ENCODE data around the gene RPL7A. TPM values are rescaled to one million over a fixed set of nuclear protein-coding genes. Genes with fewer than 3 reads are reported as not detected.

The RPL7A gene
- total RNA-seq, 1 experiment from 2014 or later = 2,747 TPM

- ATAC-seq = peak; percentile 93
- peaks cover 18% of the 10 kb centered on the region for H3K27me3 Mint-ChIP-seq (ENCODE audit: low read depth)
- no peak overlapping the region for H3K27ac Mint-ChIP-seq
- H3K4me3 Mint-ChIP-seq = no peak overlapping the region
- peaks cover 26% of the 10 kb centered on the region for H3K9me3 Mint-ChIP-seq
- DNase-seq (ENCODE audit: low spot score) = peak; percentile 35
- POLR2A ChIA-PET = no interaction called here
- TF ChIP-seq GTF2I (CRISPR knock-in tag; conservative IDR thresholded peaks at IDR 0.05) (no peak), NR3C1 (CRISPR knock-in tag; conservative IDR thresholded peaks at IDR 0.05; ENCODE audit: low read depth) (no peak), TP53 (CRISPR knock-in tag; IDR thresholded peaks at IDR 0.05) (no peak), ZNF416 (CRISPR knock-in tag; IDR thresholded peaks at IDR 0.05) (no peak), ZNF425 (CRISPR knock-in tag; conservative IDR thresholded peaks at IDR 0.05) (no peak), E2F1 (CRISPR knock-in tag; IDR thresholded peaks at IDR 0.05) (no peak), CREB1 (CRISPR knock-in tag; IDR thresholded peaks at IDR 0.05) (no peak)
- TF ChIP-seq, protein P1, sequence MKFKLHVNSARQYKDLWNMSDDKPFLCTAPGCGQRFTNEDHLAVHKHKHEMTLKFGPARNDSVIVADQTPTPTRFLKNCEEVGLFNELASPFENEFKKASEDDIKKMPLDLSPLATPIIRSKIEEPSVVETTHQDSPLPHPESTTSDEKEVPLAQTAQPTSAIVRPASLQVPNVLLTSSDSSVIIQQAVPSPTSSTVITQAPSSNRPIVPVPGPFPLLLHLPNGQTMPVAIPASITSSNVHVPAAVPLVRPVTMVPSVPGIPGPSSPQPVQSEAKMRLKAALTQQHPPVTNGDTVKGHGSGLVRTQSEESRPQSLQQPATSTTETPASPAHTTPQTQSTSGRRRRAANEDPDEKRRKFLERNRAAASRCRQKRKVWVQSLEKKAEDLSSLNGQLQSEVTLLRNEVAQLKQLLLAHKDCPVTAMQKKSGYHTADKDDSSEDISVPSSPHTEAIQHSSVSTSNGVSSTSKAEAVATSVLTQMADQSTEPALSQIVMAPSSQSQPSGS (CRISPR knock-in tag; IDR thresholded peaks at IDR 0.05; ENCODE audit: borderline replicate concordance, low read depth) = no peak
- TF ChIP-seq, protein P2, sequence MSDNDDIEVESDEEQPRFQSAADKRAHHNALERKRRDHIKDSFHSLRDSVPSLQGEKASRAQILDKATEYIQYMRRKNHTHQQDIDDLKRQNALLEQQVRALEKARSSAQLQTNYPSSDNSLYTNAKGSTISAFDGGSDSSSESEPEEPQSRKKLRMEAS (CRISPR knock-in tag; IDR thresholded peaks at IDR 0.05) = no peak
- TF ChIP-seq, protein P3, sequence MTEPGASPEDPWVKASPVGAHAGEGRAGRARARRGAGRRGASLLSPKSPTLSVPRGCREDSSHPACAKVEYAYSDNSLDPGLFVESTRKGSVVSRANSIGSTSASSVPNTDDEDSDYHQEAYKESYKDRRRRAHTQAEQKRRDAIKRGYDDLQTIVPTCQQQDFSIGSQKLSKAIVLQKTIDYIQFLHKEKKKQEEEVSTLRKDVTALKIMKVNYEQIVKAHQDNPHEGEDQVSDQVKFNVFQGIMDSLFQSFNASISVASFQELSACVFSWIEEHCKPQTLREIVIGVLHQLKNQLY (CRISPR knock-in tag; IDR thresholded peaks at IDR 0.05) = no peak
- peaks cover 12% of the 10 kb centered on the region; the same call in 1 of the 2 replicates for H3K36me3 Mint-ChIP-seq
- CTCF ChIA-PET = interaction anchor here (0.6 to 2.2 kb wide), 11 partner anchors 9 to 171 kb away, joined by 3 to 46 read pairs (median 4); partner anchors contain the start of gene ABO
- H3K4me1 Mint-ChIP-seq = no peaks in the 10 kb centered on the region
Observed at GRCh38 chr9:133320421-133320881, 27.6 kb upstream of the RPL7A start.

DNA sequence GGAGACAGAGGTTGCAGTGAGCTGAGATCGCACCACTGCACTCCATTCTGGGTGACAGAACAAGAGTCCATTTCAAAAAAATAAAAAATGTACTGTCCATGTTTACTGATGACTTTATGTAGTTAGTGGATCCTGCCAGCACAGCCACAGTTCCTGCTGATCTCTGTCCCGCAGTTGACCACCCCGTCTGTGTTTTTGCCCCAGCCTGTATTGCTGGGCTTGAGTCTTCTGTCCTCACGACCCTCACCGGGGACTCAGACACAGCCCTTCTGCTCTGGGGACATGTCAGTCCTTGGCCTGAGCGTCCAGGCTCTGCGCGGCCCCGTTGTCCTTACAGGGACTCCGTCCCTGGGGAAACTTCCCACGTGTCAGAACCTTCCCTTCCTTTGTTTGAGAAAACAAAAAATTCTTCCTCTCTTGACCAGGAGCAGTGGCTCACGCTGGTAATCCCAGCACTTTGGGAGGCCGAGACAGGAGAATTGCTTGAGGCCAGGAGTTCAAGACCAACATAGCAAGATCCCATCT, 26.5 kb upstream of the RPL7A start:
- ATAC-seq (no peak), DNase-seq (ENCODE audit: low spot score) (no peak)
- H3K4me3 Mint-ChIP-seq = no peak overlapping the region
- H3K36me3 Mint-ChIP-seq = peaks cover 12% of the 10 kb centered on the region; the same call in 1 of the 2 replicates
- no peaks in the 10 kb centered on the region for H3K4me1 Mint-ChIP-seq
- ChIA-PET POLR2A (no interaction called here), CTCF (interaction anchor here (0.7 to 2.2 kb wide), 4 partner anchors 21 to 135 kb away, joined by 3 to 46 read pairs (median 6); no protein-coding TSS in a partner anchor)
- H3K27ac Mint-ChIP-seq = no peak overlapping the region
- peaks cover 26% of the 10 kb centered on the region for H3K9me3 Mint-ChIP-seq
- H3K27me3 Mint-ChIP-seq (ENCODE audit: low read depth) = peaks cover 17% of the 10 kb centered on the region
- TF ChIP-seq NR3C1 (CRISPR knock-in tag; conservative IDR thresholded peaks at IDR 0.05; ENCODE audit: low read depth) (no peak), FOXJ3 (CRISPR knock-in tag; IDR thresholded peaks at IDR 0.05; ENCODE audit: borderline replicate concordance) (no peak), ATF3 (CRISPR knock-in tag; conservative IDR thresholded peaks at IDR 0.05) (no peak), NR2C2 (CRISPR knock-in tag; IDR thresholded peaks at IDR 0.05) (no peak), MYBL2 (CRISPR knock-in tag; IDR thresholded peaks at IDR 0.05) (no peak), JAZF1 (CRISPR knock-in tag; IDR thresholded peaks at IDR 0.05) (no peak), ETV6 (CRISPR knock-in tag; IDR thresholded peaks at IDR 0.05) (no peak), ZNF138 (CRISPR knock-in tag; conservative IDR thresholded peaks at IDR 0.05) (no peak)
- TF ChIP-seq, protein P4, sequence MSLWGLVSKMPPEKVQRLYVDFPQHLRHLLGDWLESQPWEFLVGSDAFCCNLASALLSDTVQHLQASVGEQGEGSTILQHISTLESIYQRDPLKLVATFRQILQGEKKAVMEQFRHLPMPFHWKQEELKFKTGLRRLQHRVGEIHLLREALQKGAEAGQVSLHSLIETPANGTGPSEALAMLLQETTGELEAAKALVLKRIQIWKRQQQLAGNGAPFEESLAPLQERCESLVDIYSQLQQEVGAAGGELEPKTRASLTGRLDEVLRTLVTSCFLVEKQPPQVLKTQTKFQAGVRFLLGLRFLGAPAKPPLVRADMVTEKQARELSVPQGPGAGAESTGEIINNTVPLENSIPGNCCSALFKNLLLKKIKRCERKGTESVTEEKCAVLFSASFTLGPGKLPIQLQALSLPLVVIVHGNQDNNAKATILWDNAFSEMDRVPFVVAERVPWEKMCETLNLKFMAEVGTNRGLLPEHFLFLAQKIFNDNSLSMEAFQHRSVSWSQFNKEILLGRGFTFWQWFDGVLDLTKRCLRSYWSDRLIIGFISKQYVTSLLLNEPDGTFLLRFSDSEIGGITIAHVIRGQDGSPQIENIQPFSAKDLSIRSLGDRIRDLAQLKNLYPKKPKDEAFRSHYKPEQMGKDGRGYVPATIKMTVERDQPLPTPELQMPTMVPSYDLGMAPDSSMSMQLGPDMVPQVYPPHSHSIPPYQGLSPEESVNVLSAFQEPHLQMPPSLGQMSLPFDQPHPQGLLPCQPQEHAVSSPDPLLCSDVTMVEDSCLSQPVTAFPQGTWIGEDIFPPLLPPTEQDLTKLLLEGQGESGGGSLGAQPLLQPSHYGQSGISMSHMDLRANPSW (CRISPR knock-in tag; conservative IDR thresholded peaks at IDR 0.05; ENCODE audit: low read depth) = no peak
- TF ChIP-seq, protein P3 (CRISPR knock-in tag; IDR thresholded peaks at IDR 0.05) = no peak
- TF ChIP-seq, protein P5, sequence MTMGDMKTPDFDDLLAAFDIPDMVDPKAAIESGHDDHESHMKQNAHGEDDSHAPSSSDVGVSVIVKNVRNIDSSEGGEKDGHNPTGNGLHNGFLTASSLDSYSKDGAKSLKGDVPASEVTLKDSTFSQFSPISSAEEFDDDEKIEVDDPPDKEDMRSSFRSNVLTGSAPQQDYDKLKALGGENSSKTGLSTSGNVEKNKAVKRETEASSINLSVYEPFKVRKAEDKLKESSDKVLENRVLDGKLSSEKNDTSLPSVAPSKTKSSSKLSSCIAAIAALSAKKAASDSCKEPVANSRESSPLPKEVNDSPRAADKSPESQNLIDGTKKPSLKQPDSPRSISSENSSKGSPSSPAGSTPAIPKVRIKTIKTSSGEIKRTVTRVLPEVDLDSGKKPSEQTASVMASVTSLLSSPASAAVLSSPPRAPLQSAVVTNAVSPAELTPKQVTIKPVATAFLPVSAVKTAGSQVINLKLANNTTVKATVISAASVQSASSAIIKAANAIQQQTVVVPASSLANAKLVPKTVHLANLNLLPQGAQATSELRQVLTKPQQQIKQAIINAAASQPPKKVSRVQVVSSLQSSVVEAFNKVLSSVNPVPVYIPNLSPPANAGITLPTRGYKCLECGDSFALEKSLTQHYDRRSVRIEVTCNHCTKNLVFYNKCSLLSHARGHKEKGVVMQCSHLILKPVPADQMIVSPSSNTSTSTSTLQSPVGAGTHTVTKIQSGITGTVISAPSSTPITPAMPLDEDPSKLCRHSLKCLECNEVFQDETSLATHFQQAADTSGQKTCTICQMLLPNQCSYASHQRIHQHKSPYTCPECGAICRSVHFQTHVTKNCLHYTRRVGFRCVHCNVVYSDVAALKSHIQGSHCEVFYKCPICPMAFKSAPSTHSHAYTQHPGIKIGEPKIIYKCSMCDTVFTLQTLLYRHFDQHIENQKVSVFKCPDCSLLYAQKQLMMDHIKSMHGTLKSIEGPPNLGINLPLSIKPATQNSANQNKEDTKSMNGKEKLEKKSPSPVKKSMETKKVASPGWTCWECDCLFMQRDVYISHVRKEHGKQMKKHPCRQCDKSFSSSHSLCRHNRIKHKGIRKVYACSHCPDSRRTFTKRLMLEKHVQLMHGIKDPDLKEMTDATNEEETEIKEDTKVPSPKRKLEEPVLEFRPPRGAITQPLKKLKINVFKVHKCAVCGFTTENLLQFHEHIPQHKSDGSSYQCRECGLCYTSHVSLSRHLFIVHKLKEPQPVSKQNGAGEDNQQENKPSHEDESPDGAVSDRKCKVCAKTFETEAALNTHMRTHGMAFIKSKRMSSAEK (CRISPR knock-in tag; IDR thresholded peaks at IDR 0.05; ENCODE audit: borderline replicate concordance) = no peak

Data from WTC11 (cell line).